NCI-H526 treated with DMSO at 0.1 percent for 48 hours (cell line): ENCODE data around the gene CHERP.
"Not testable (repeated sequence)": the region's sequence is repeated elsewhere in the genome, so short reads cannot be mapped to it uniquely, and the experiment has no call there.

Source experiments
- DNase-seq: peaks from one replicate; lab custom pipeline; 2025; lab: John Stamatoyannopoulos, UW

CHERP gene

GRCh38 chr19:16577531-16577985, 35.3 kb upstream of the CHERP start:
- DNase-seq = no peak

DNA sequence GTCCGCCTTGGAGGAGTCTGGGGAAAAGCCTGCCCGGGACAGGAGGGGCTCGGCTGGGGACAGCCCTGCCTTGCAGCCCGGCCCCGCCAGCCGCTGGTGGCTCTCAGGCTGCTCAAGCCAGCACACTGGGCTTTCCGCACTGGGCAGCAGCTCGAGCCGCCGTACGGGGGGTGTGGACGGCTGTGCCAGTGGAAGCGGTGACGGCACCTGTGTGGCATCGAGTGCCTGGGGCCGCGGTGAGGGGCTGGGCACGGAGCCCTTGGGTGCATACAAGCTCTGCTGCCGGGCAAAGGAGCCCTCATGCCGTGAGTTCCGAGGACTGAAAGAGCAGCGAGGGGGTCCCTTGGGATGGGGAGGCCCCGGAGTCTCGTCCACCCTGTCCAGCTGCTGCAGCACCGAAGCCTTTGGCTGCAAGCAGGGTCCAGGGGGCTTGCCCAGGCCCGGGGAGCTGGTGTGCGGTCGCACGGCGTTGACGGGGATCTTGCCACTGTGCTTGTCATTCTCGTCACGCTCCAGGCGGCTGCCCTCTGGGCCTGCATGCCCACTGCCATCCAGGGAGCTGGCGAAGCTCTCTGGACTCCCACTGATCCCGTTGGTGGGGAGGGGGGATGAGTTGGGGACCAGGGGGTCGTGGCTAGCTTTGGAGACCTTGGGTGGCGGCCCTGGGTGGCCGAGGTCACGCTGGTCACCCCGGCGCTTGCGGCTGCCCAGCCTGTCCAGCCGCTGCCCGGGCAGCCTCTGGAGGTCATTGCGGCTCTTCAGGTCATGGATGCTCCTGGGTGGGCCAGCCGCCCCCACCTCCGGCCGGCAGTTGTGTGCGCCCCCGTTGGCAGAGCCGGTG, 34.7 kb upstream of the CHERP start:
- no peak for DNase-seq

DNA sequence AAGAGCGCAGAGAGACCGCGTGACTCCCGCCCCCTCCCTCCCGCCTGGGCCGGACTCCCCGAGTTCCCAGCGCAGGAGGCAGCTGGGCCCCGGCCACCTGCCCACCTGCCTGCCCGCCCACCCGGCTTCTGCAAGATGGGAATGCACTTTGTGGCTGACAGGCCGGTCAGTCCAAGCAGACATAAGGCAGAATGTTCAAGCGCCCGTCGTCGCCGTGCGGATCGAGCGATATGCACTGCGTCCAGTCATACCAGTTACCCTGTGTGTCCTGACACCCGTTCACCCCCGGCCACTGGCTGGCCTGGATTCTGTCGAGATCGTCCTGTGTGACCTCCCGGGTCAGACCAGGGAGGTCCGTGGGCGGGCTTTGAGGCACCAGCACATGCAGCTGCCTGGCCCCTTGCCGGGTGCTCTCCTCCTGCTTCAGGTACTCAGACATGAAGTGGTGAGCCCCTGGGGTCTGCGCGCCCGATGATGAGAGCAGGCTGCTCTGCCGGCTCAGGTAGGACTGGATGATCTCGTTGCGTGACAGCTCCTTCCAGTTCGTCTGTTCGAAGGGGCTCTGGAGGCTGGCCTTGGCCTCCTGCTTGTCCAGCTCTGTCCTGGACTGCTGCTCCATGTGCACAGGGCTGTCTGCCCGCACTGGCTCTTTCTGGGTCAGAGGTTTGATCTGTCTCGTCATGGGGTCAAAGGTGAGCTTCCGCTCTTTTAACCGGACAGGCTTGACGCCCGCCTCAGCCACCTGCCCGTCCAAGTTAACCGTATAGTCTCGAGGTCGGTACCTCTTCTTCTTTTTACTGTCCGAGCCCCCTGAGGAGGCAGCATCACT, 33.8 kb upstream of the CHERP start:
- no peak for DNase-seq

DNA sequence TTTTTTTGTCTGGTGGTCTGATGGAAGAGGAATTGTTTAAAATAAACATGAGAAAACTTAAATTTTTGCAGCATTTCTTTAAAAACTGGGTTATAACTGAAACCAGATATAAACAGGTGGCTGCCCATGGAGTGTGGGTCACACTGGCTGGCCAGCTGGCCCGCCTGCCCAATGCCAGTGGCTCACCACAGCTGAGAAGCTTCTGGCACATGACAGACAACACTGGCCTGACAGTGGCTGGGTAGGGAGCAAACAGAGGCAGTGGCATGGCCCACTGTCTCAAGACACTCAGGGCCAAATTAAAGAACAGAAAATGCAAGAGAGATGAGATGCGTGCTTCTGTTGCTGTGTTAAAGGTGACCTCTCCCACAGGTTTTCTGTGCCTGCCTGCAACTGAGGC, 33.0 kb upstream of the CHERP start:
- no peak for DNase-seq

DNA sequence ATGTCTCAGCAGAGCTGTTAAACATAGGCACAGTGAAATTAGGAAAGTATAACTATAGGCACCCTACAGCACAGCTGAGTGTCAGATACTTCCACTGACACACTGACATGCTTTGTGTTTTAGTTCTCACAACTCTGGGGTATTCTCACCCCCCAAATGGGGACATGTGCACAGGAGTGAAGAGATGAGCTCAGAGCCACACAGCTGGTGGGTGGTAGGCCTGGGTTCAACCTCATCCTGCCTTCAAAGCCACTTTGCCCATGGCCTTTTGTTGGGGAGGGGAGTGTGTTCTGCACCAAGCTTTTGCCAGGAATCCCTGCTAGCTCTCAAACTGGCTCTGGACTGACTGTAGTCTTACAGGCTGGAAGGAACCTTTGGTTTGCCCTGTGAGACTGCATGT, 31.7 kb upstream of the CHERP start:
- DNase-seq = no peak

- DNase-seq = no peak
Measured at GRCh38 chr19:16573296-16573695, 31.1 kb upstream of the CHERP start.

- peak; percentile 80 for DNase-seq
Measured at GRCh38 chr19:16572332-16573211, 30.3 kb upstream of the CHERP start, which contains the start of gene SLC35E1. Gene SLC35E1, minus strand, starts transcription at chr19:16572415. Its CDS starts 51 bp downstream, at chr19:16572364.

DNA sequence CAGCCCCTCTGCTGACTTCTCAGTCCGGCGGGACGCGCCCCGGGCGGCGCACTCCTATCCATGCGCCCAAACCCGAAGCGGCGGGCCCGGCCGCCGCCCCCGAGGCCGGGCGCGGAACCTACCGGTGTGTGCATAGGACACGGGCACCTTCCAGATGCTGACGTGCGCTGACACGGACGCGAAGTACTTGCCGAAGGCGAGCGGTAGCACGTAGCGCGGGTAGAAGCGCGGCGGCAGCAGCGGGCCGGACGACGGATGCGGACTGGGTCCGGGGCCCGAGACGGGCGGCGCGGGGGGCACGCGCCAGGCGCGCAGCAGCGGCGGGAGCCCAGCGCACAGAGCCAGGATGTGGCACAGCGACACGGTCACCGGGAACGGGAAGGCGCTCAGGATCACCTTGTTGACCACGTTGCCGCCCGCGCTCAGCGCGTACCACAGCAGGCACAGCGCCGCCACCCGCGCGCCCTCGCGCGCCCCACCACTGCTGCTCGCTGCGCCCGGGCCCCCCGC, 29.6 kb upstream of the CHERP start:
- no peak for DNase-seq

DNA sequence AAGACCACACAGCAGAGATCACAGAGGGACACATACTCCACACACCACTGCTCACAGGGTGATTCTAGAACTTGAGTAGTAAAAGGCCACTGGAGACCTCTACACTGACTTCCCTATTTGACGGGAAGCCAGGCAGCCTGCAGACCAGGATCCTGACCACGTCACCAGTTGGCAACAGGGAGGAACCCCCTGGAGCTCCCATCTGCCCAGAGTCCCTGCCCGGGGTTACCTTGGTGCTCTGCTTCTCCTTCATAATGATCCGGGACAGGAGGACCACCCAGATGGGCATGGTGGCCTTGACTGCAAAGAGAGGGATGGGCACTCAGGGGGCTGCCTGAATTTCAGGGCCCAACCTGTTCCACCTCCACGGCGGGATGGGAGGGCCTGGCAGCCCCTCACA, 29.0 kb upstream of the CHERP start:
- DNase-seq = no peak

GRCh38 chr19:16569609-16570320, 27.5 kb upstream of the CHERP start:
- DNase-seq = no peak

GRCh38 chr19:16566702-16567101, 24.5 kb upstream of the CHERP start:
- DNase-seq = no peak

- DNase-seq = no peak
Measured at GRCh38 chr19:16566161-16566560, 23.9 kb upstream of the CHERP start.

GRCh38 chr19:16564842-16565241, 22.6 kb upstream of the CHERP start:
- DNase-seq = no peak

DNA sequence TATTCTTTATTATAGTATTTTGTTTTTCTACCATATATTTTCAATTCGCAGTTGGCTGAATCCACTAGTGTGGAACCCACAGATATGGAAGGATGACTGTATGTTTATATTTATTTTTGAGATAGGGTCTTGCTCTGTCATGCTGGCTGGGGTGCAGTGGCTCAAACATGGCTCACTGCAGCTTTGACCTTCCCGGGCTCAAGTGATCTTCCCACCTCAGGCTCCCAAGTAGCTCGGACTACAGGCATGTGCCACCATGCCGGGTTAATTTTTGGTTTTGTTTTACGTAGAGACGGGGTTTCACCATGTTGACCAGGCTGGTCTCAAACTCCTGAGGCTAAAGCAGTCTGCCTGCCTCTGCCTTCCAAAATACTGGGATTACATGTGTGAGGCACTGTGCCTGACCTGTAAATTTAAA, 20.4 kb upstream of the CHERP start:
- no peak for DNase-seq

GRCh38 chr19:16561382-16561781, 19.1 kb upstream of the CHERP start:
- DNase-seq = no peak

- no peak for DNase-seq
Measured at GRCh38 chr19:16559780-16560276, 17.6 kb upstream of the CHERP start.

GRCh38 chr19:16554776-16555175, 12.5 kb upstream of the CHERP start:
- DNase-seq = no peak

DNA sequence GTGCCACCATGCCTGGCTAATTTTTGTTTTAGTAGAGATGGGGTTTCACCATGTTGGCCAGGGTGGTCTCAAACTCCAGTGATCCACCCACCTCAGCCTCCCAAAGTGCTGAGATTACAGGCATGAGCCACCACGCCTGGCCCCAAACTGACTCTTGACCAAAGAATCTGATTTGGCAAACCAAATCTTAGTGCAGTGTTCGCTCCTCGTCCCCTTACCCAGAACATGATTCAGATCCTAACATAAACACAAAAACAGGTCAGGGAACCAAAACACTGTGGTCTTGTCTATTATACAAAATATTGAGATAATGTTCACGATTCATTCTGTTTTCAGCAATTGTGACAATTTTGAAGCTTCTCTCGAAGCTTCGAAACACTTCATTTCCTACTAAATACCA, 9.7 kb upstream of the CHERP start:
- not testable (repeated sequence) for DNase-seq

DNA sequence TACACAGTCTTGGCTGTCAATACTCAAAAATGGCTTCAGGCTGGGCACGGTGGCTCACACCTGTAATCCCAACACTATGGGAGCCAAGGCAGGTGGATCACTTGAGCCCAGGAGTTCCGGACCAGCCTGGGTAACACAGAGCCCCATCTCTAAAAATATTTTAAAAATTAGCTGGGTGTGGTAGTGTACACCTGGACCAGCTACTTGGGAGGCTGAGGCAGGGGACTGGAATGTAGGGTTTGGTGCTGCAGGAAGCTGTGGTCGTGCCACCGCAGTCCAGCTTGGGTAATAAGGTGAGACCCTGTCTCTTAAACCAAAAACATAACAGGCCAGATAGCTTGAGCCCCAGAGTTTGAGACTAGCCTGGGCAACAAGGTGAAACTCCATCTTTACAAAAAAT, 6.7 kb upstream of the CHERP start:
- DNase-seq = no peak

DNA sequence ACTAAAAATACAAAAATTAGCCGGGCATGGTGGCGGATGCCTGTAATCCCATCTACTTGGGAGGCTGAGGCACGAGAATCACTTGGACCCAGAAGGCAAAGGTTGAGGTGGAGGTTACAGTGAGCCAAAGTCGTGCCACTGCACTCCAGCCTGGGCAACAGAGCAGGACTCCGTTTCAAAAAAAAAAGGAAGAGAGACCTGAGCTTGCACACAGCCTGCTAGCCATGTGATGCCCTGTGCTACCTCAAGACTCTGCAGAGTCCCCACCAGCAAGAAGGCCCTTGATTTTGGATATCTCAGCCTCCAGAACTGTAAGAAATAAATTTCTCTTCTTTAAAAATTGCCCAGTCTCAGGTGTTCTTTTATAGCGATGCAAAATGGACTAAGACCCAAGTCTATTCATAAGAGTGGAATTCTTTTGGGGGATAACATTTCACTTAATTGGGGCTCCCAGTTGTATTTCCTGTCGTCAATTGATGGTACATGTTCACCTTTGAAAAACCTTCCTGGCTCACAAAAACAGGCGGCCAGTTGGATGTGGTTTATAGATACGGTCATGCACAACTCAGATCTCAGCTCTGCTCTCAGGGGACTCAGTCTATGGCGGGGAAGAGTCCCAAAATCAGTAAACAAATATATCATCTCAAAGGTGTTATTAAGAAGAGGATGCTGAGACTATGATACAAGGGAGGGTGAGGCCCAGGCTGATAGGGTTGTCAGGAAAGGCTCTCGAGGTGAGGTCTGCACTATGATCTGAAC, 2.4 kb upstream of the CHERP start:
- DNase-seq = no peak
